Osteocyte (in vitro differentiated cells): Measurements from ENCODE around the gene CPO. TPM values are rescaled to one million over a fixed set of nuclear protein-coding genes. Genes with fewer than 3 reads are reported as not detected.

Source experiments
- DNase-seq: peaks from one replicate; pipeline ENCODE4 v3.0.0; 2021; ENCODE audit warnings: mixed read lengths; ENCODE audit not compliant: unreplicated experiment; ENCODE audit errors: extremely low spot score
- H3K27ac Mint-ChIP-seq: one replicate; pipeline ENCODE4 v1.8.0; 2021; ENCODE audit warnings: mild to moderate bottlenecking, mixed read lengths; ENCODE audit not compliant: unreplicated experiment
- H3K27me3 Mint-ChIP-seq: one replicate; pipeline ENCODE4 v1.8.0; 2021; ENCODE audit warnings: mixed read lengths; ENCODE audit not compliant: unreplicated experiment
- H3K36me3 Mint-ChIP-seq: one replicate; pipeline ENCODE4 v1.8.0; 2021; ENCODE audit warnings: mixed read lengths; ENCODE audit not compliant: unreplicated experiment
- H3K4me1 Mint-ChIP-seq: one replicate; pipeline ENCODE4 v1.8.0; 2021; ENCODE audit warnings: mixed read lengths; ENCODE audit not compliant: unreplicated experiment
- H3K4me3 Mint-ChIP-seq: one replicate; pipeline ENCODE4 v1.8.0; 2021; ENCODE audit warnings: mild to moderate bottlenecking, moderate library complexity, mixed read lengths; ENCODE audit not compliant: unreplicated experiment
- H3K9me3 Mint-ChIP-seq: one replicate; pipeline ENCODE4 v1.8.0; 2021; ENCODE audit warnings: mixed read lengths; ENCODE audit not compliant: unreplicated experiment
- CTCF ChIP-seq: fragments of 200-600 bp; sonication (generic); IDR thresholded peaks from 2 replicates; pipeline ENCODE4 v1.5.0; 2021; ENCODE audit warnings: antibody characterized with exemption, mild to moderate bottlenecking, moderate library complexity
- total RNA-seq: library from RNA; stranded (reverse); gene quantifications from 2 replicates; pipeline ENCODE4 v1.2.1, GENCODE V29; 2021

Gene CPO
- total RNA-seq, 1 donor from 2014 or later, result not detected

GRCh38 chr2:206983161-206983859 is 44.0 kb downstream of the CPO start:
- TF ChIP-seq CTCF, result no peak
- H3K27ac Mint-ChIP-seq, result no peak overlapping the region
- H3K4me1 Mint-ChIP-seq, result peaks cover 13% of the 10 kb centered on the region

GRCh38 chr2:206984206-206984605 is 44.9 kb downstream of the CPO start:
- Mint-ChIP-seq H3K27ac (no peak overlapping the region), H3K27me3 (no peaks in the 10 kb centered on the region), H3K9me3 (no peaks in the 10 kb centered on the region), H3K4me3 (no peak overlapping the region), H3K36me3 (no peaks in the 10 kb centered on the region), H3K4me1 (peaks cover 13% of the 10 kb centered on the region)
- no peak for DNase-seq
- TF ChIP-seq CTCF, result no peak

More at GRCh38 chr2:206983161-206983859, 44.0 kb downstream of the CPO start:
- Mint-ChIP-seq H3K9me3 (no peaks in the 10 kb centered on the region), H3K4me3 (no peak overlapping the region), H3K27me3 (no peaks in the 10 kb centered on the region), H3K36me3 (no peaks in the 10 kb centered on the region)
- no peak for DNase-seq

GRCh38 chr2:206986943-206987342 is 47.6 kb downstream of the CPO start:
- Mint-ChIP-seq H3K4me3 (no peak overlapping the region), H3K27ac (no peak overlapping the region), H3K4me1 (peaks cover 12% of the 10 kb centered on the region), H3K27me3 (no peaks in the 10 kb centered on the region), H3K9me3 (no peaks in the 10 kb centered on the region), H3K36me3 (no peaks in the 10 kb centered on the region)
- no peak for TF ChIP-seq CTCF
- DNase-seq, result no peak

GRCh38 chr2:206987810-206988209 is 48.5 kb downstream of the CPO start:
- Mint-ChIP-seq H3K27me3 (no peaks in the 10 kb centered on the region), H3K4me1 (peaks cover 12% of the 10 kb centered on the region), H3K4me3 (no peak overlapping the region), H3K27ac (no peak overlapping the region), H3K36me3 (no peaks in the 10 kb centered on the region), H3K9me3 (no peaks in the 10 kb centered on the region)
- TF ChIP-seq CTCF, result no peak
- DNase-seq, result no peak

GRCh38 chr2:206988884-206989283 is 49.6 kb downstream of the CPO start:
- H3K4me3 Mint-ChIP-seq, result no peak overlapping the region
- peaks cover 6% of the 10 kb centered on the region for H3K4me1 Mint-ChIP-seq
- H3K27me3 Mint-ChIP-seq, result no peaks in the 10 kb centered on the region
- H3K9me3 Mint-ChIP-seq, result no peaks in the 10 kb centered on the region
- no peak for DNase-seq
- no peak overlapping the region for H3K27ac Mint-ChIP-seq
- no peak for TF ChIP-seq CTCF
- H3K36me3 Mint-ChIP-seq, result no peaks in the 10 kb centered on the region
